Liver (tissue), 9 donors: ENCODE results near the gene SOX2. TPM values are rescaled to one million over a fixed set of nuclear protein-coding genes. Genes with fewer than 3 reads are reported as not detected.

Experiments
- DNase-seq: peaks from one replicate; pipeline ENCODE4 v3.0.0-alpha.2; 2017; ENCODE audit warnings: low spot score
- H3K27ac ChIP-seq, 2 donors: one replicate each; pipeline ENCODE4 v1.7.0; 2013; ENCODE audit warnings: inconsistent platforms in 2 of 2, low read length in 2 of 2, control low read depth in 1 of 2, low read depth in 1 of 2, mild to moderate bottlenecking in 1 of 2
- H3K27me3 ChIP-seq, 4 donors: one replicate each; pipeline versions ENCODE4 v1.6.1 to v1.7.0; 2013; ENCODE audit warnings: low read length in 3 of 4, inconsistent platforms in 1 of 4, mild to moderate bottlenecking in 1 of 4, moderate library complexity in 1 of 4; ENCODE audit not compliant: control insufficient read depth in 4 of 4, insufficient read depth in 4 of 4
- H3K36me3 ChIP-seq, 4 donors: one replicate each; pipeline versions ENCODE4 v1.6.1 to v1.7.0; 2013; ENCODE audit warnings: low read length in 3 of 4, mild to moderate bottlenecking in 3 of 4, low read depth in 1 of 4, moderate library complexity in 1 of 4; ENCODE audit not compliant: control insufficient read depth in 4 of 4, insufficient read depth in 3 of 4
- H3K4me1 ChIP-seq, 4 donors: one replicate each; pipeline versions ENCODE4 v1.6.1 to v1.7.0; 2013; ENCODE audit warnings: low read length in 3 of 4, mild to moderate bottlenecking in 3 of 4, moderate library complexity in 1 of 4; ENCODE audit not compliant: control insufficient read depth in 4 of 4, insufficient read depth in 4 of 4
- H3K4me3 ChIP-seq, 3 donors: one replicate each; pipeline versions ENCODE4 v1.6.1 to v1.7.0; 2013; ENCODE audit warnings: low read length in 3 of 3, control low read depth in 1 of 3, low read depth in 1 of 3, mild to moderate bottlenecking in 1 of 3
- H3K9ac ChIP-seq, 2 donors: one replicate each; pipeline ENCODE4 v1.7.0; 2013; ENCODE audit warnings: low read length in 2 of 2, mild to moderate bottlenecking in 2 of 2, moderate library complexity in 2 of 2, control low read depth in 1 of 2, low read depth in 1 of 2
- H3K9me3 ChIP-seq, 4 donors: one replicate each; pipeline versions ENCODE4 v1.6.1 to v1.7.0; 2013; ENCODE audit warnings: low read length in 3 of 4; ENCODE audit not compliant: control insufficient read depth in 4 of 4
- ATF3 ChIP-seq: IDR thresholded peaks from 2 replicates; pipeline ENCODE4 v1.6.1; 2016; ENCODE audit warnings: antibody characterized with exemption
- CTCF ChIP-seq: fragments of 150-350 bp; IDR thresholded peaks from 2 replicates; pipeline ENCODE4 v1.5.1; 2017; ENCODE audit warnings: improper control_type of control experiment, low read depth, low read length; ENCODE audit not compliant: missing input control
- EGR1 ChIP-seq, 2 donors: IDR thresholded peaks; 2 replicates each; pipeline ENCODE4 v1.6.1; 2016 to 2018; ENCODE audit warnings: antibody characterized with exemption in 2 of 2, low read depth in 2 of 2
- FOXA1 ChIP-seq: IDR thresholded peaks from 2 replicates; pipeline ENCODE4 v1.6.1; 2016; ENCODE audit warnings: antibody characterized with exemption
- FOXA2 ChIP-seq: IDR thresholded peaks from 2 replicates; pipeline ENCODE4 v1.6.1; 2016; ENCODE audit warnings: antibody characterized with exemption
- HNF4A ChIP-seq, 2 donors: conservative IDR thresholded peaks; 2 replicates each; pipeline ENCODE4 v1.6.1; 2016; ENCODE audit warnings: antibody characterized with exemption in 2 of 2, mild to moderate bottlenecking in 2 of 2
- HNF4G ChIP-seq: IDR thresholded peaks from 2 replicates; pipeline ENCODE4 v1.6.1; 2016; ENCODE audit warnings: antibody characterized with exemption
- JUND ChIP-seq, 2 donors: IDR thresholded peaks; 2 replicates each; pipeline ENCODE4 v1.6.1; 2016; ENCODE audit warnings: antibody characterized with exemption in 2 of 2
- MAX ChIP-seq: IDR thresholded peaks from 2 replicates; pipeline ENCODE4 v1.6.1; 2016; ENCODE audit warnings: antibody characterized with exemption
- NR2F2 ChIP-seq: IDR thresholded peaks from 2 replicates; pipeline ENCODE4 v1.6.1; 2016; ENCODE audit warnings: antibody characterized with exemption
- RAD21 ChIP-seq, 2 donors: IDR thresholded peaks; 2 replicates each; pipeline ENCODE4 v1.6.1; 2016; ENCODE audit warnings: antibody characterized with exemption in 2 of 2, mild to moderate bottlenecking in 2 of 2
- REST ChIP-seq: IDR thresholded peaks from 2 replicates; pipeline ENCODE4 v1.6.1; 2016; ENCODE audit warnings: antibody characterized with exemption, mild to moderate bottlenecking
- RXRA ChIP-seq, 2 donors: IDR thresholded peaks; 2 replicates each; pipeline ENCODE4 v1.6.1; 2017 to 2018; ENCODE audit warnings: antibody characterized with exemption in 2 of 2, mild to moderate bottlenecking in 1 of 2
- SP1 ChIP-seq: IDR thresholded peaks from 2 replicates; pipeline ENCODE4 v1.6.1; 2018; ENCODE audit warnings: antibody characterized with exemption, mild to moderate bottlenecking
- TAF1 ChIP-seq: conservative IDR thresholded peaks from 2 replicates; pipeline ENCODE4 v1.6.1; 2016; ENCODE audit warnings: antibody characterized with exemption, mild to moderate bottlenecking
- YY1 ChIP-seq: IDR thresholded peaks from 2 replicates; pipeline ENCODE4 v1.6.1; 2016; ENCODE audit warnings: antibody characterized with exemption, mild to moderate bottlenecking
- ZBTB33 ChIP-seq: IDR thresholded peaks from 2 replicates; pipeline ENCODE4 v1.6.1; 2016; ENCODE audit warnings: antibody characterized with exemption
- WGBS: extraction: QIAGEN DNeasy Blood & Tissue Kit; methylation state at CpG from one replicate; pipeline ENCODE4 v1.1.7; 2013; 5-methylcytosine and 5-hydroxymethylcytosine counted together
- polyA plus RNA-seq, 2 donors: library from polyadenylated mRNA; stranded (reverse) in 1 of 2; unstranded in 1 of 2; fragments of 200-250 nt in 1 of 2; fragments of >200 nt in 1 of 2; fragmentation: Nextera tagmentation in 1 of 2; extraction: Ambion mirVana in 1 of 2; gene quantifications; one replicate each; pipeline versions ENCODE4 v1.2.1 to v1.2.3, GENCODE V29; 2013 to 2015
- total RNA-seq, 2 donors: library from RNA; depleted of rRNA; stranded (reverse); fragments of >200 nt; gene quantifications; one replicate each; pipeline ENCODE4 v1.2.3, GENCODE V29; 2014
- donor health status: healthy.
- donor health status: healthy.
- donor health status: healthy.
- donor health status: healthy.
- donor health status: healthy.

The SOX2 gene
- total and polyA plus RNA-seq, 4 donors: 0.02 TPM; not detected in 3

- TF ChIP-seq JUND (IDR thresholded peaks at IDR 0.05) (no peak), NR2F2 (no peak), CTCF (no peak), MAX (no peak), SP1 (no peak)
Measured at GRCh38 chr3:181712553-181713279, 991 bp downstream of the SOX2 start (continued).

GRCh38 chr3:181713280-181713647, 1.5 kb downstream of the SOX2 start:
- H3K9me3 ChIP-seq: peaks cover 0 to 4% (median 0%) of the 10 kb centered on the region in 4 donors
- H3K4me1 ChIP-seq: peaks cover 15 to 31% (median 22%) of the 10 kb centered on the region in 4 donors
- no peak for DNase-seq
- no peaks in the 10 kb centered on the region for H3K36me3 ChIP-seq
- no peak overlapping the region for H3K4me3 ChIP-seq
- TF ChIP-seq SP1: no peak
- TF ChIP-seq RXRA (IDR thresholded peaks at IDR 0.05): no peak
- TF ChIP-seq ZBTB33: no peak
- no peak for TF ChIP-seq EGR1 (IDR thresholded peaks at IDR 0.05; ENCODE audit: low read depth in 2 of 2)
- TF ChIP-seq FOXA1: no peak
- no peak for TF ChIP-seq CTCF
- TF ChIP-seq HNF4G: no peak
- no peak for TF ChIP-seq TAF1
- TF ChIP-seq JUND (IDR thresholded peaks at IDR 0.05): no peak
- TF ChIP-seq FOXA2: no peak
- no peak for TF ChIP-seq ATF3
- no peak for TF ChIP-seq HNF4A (conservative IDR thresholded peaks at IDR 0.05)
- no peak for TF ChIP-seq YY1
- no peak for TF ChIP-seq MAX
- TF ChIP-seq REST: no peak
- TF ChIP-seq NR2F2: no peak
- no peak for TF ChIP-seq RAD21 (IDR thresholded peaks at IDR 0.05)
- no peak overlapping the region for H3K9ac ChIP-seq
- 9% methylated on average over 11 of the region's 11 CpGs for WGBS
- H3K27ac ChIP-seq: no peak overlapping the region
- H3K27me3 ChIP-seq: peaks cover 3 to 36% (median 19%) of the 10 kb centered on the region in 4 donors
